Subcutaneous adipose tissue (tissue), 4 donors: ENCODE results near the gene FYCO1. TPM values are rescaled to one million over a fixed set of nuclear protein-coding genes. Genes with fewer than 3 reads are reported as not detected.

ENCODE experiments used
- CTCF ChIP-seq: fragments of 450-650 bp; IDR thresholded peaks from one replicate; pipeline ENCODE4 v1.5.1; 2016; ENCODE audit warnings: low read depth, mild to moderate bottlenecking, control low read depth, antibody characterized with exemption, moderate library complexity
- total RNA-seq, 4 donors: library from RNA; depleted of rRNA; stranded (reverse); fragments of >200 nt; gene quantifications; one replicate each; pipeline ENCODE4 v1.1.0, GENCODE V29; 2016

Gene FYCO1
- total RNA-seq, 4 donors from 2014 or later = 36.7 to 46.7 (median 43.6) TPM

GRCh38 chr3:45946307-45946706 is 49.3 kb downstream of the FYCO1 start:
- TF ChIP-seq CTCF = no peak

GRCh38 chr3:45944830-45945620 is 50.6 kb downstream of the FYCO1 start:
- no peak for TF ChIP-seq CTCF

- no peak for TF ChIP-seq CTCF
These were observed 52.3 kb downstream of the FYCO1 start, which contains the start of gene CXCR6 for GRCh38 chr3:45943207-45943846. CXCR6 (plus strand) TSS chr3:45943464; CDS start chr3:45946482, 3,018 bp downstream.

GRCh38 chr3:45942051-45942825 is 53.4 kb downstream of the FYCO1 start:
- no peak for TF ChIP-seq CTCF

GRCh38 chr3:45940781-45941365 is 54.8 kb downstream of the FYCO1 start:
- TF ChIP-seq CTCF = no peak

GRCh38 chr3:45940004-45940780 is 55.4 kb downstream of the FYCO1 start:
- TF ChIP-seq CTCF = no peak
